Measurements from ENCODE around the gene C20orf204.

GRCh38 chr20:64051561-64052325, 15.8 kb downstream of the C20orf204 start:
- TF ChIP-seq CTCF (IDR thresholded peaks at IDR 0.05), result no peak
- TF ChIP-seq EP300 (IDR thresholded peaks at IDR 0.05), result no peak

Data from esophagus muscularis mucosa (tissue), 3 donors.